ENCODE data around the gene SSTR4.
"Not testable (repeated sequence)": the region's sequence is repeated elsewhere in the genome, so short reads cannot be mapped to it uniquely, and the experiment has no call there.

SSTR4 gene

GRCh38 chr20:23034721-23035671, at the start of gene SSTR4:
Gene SSTR4 (plus strand): TSS chr20:23035312. CDS start chr20:23035484, 172 bp downstream.
- DNase-seq (ENCODE audit: low read depth) = no peak

- DNase-seq (ENCODE audit: low read depth) = no peak
These were observed 48.5 kb upstream of the SSTR4 start for GRCh38 chr20:22986601-22987000.

- not testable (repeated sequence) for DNase-seq (ENCODE audit: low read depth)
These were observed 43.7 kb upstream of the SSTR4 start for GRCh38 chr20:22991424-22991823.

GRCh38 chr20:22993823-22994222, 41.3 kb upstream of the SSTR4 start:
- DNase-seq (ENCODE audit: low read depth) = no peak

GRCh38 chr20:22995923-22996322, 39.2 kb upstream of the SSTR4 start:
- no peak for DNase-seq (ENCODE audit: low read depth)

- DNase-seq (ENCODE audit: low read depth) = no peak
These were observed 36.6 kb upstream of the SSTR4 start for GRCh38 chr20:22998476-22998875.

GRCh38 chr20:22999756-23000155, 35.4 kb upstream of the SSTR4 start:
- DNase-seq (ENCODE audit: low read depth) = peak; percentile 5

- DNase-seq (ENCODE audit: low read depth) = no peak
These were observed 34.7 kb upstream of the SSTR4 start for GRCh38 chr20:23000232-23000947.

GRCh38 chr20:23002276-23002675, 32.8 kb upstream of the SSTR4 start:
- DNase-seq (ENCODE audit: low read depth) = no peak

- DNase-seq (ENCODE audit: low read depth) = no peak
These were observed 32.0 kb upstream of the SSTR4 start for GRCh38 chr20:23003077-23003635.

GRCh38 chr20:23003881-23004460, 31.1 kb upstream of the SSTR4 start:
- DNase-seq (ENCODE audit: low read depth) = no peak

- DNase-seq (ENCODE audit: low read depth) = no peak
These were observed 29.3 kb upstream of the SSTR4 start for GRCh38 chr20:23005776-23006175.

- DNase-seq (ENCODE audit: low read depth) = no peak
These were observed 27.6 kb upstream of the SSTR4 start for GRCh38 chr20:23007462-23007861.

GRCh38 chr20:23007886-23008655, 27.0 kb upstream of the SSTR4 start:
- no peak for DNase-seq (ENCODE audit: low read depth)

GRCh38 chr20:23008667-23009066, 26.4 kb upstream of the SSTR4 start:
- DNase-seq (ENCODE audit: low read depth) = no peak

- DNase-seq (ENCODE audit: low read depth) = no peak
These were observed 25.5 kb upstream of the SSTR4 start for GRCh38 chr20:23009636-23010035.

GRCh38 chr20:23010096-23010495, 25.0 kb upstream of the SSTR4 start:
- DNase-seq (ENCODE audit: low read depth) = no peak

GRCh38 chr20:23011008-23011721, 23.9 kb upstream of the SSTR4 start:
- no peak for DNase-seq (ENCODE audit: low read depth)

- DNase-seq (ENCODE audit: low read depth) = no peak
These were observed 21.7 kb upstream of the SSTR4 start for GRCh38 chr20:23013429-23013828.

GRCh38 chr20:23017516-23017915, 17.6 kb upstream of the SSTR4 start:
- no peak for DNase-seq (ENCODE audit: low read depth)

GRCh38 chr20:23018432-23018831, 16.7 kb upstream of the SSTR4 start:
- DNase-seq (ENCODE audit: low read depth) = no peak

Measured in iris pigment epithelial cell (primary cell).